DND-41 (cell line): Measurements from ENCODE around the gene CTIF.

Experiments used
- CTCF ChIP-seq: IDR thresholded peaks from 2 replicates; pipeline ENCODE4 v1.5.1; 2012; ENCODE audit warnings: borderline replicate concordance, low read length, moderate library complexity, mild to moderate bottlenecking; ENCODE audit not compliant: poor library complexity, severe bottlenecking; ENCODE audit errors: extremely low read depth
- EZH2 ChIP-seq: IDR thresholded peaks from 3 replicates; pipeline ENCODE4 v1.6.1; 2012; ENCODE audit warnings: borderline replicate concordance, low read depth, mild to moderate bottlenecking, moderate library complexity, low read length, inconsistent platforms; ENCODE audit not compliant: severe bottlenecking

GRCh38 chr18:48843162-48843561 is 304.3 kb downstream of the CTIF start:
- TF ChIP-seq CTCF (no peak), EZH2 (no peak)
